H1 (cell line): ENCODE data around the gene MAP1B. TPM values are rescaled to one million over a fixed set of nuclear protein-coding genes. Genes with fewer than 3 reads are reported as not detected.

Experiments used
- CBX5 ChIP-seq: fragments of 300-800, 300-1000 bp; sonication (generic); IDR thresholded peaks from 2 replicates; pipeline ENCODE4 v1.7.1; 2016; ENCODE audit warnings: antibody characterized with exemption, low read length, low read depth
- EZH2 ChIP-seq: fragments of 200-600 bp; sonication (generic); IDR thresholded peaks from 2 replicates; pipeline ENCODE4 v1.7.1; 2012; ENCODE audit warnings: low read depth, mild to moderate bottlenecking, moderate library complexity, low read length, inconsistent platforms; ENCODE audit not compliant: severe bottlenecking
- FOSL1 ChIP-seq: IDR thresholded peaks from 2 replicates; pipeline ENCODE4 v1.6.1; 2011; ENCODE audit warnings: mild to moderate bottlenecking, low read depth, low read length, moderate library complexity; ENCODE audit not compliant: insufficient read depth
- GTF2F1 ChIP-seq: IDR thresholded peaks from 2 replicates; pipeline ENCODE4 v1.6.1; 2012; ENCODE audit warnings: low read depth, low read length, improper control_type of control experiment, borderline replicate concordance
- NANOG ChIP-seq: IDR thresholded peaks from 2 replicates; pipeline ENCODE4 v1.6.1; 2011; ENCODE audit warnings: low read length, low read depth, mild to moderate bottlenecking, inconsistent platforms; ENCODE audit not compliant: insufficient read depth, poor library complexity, severe bottlenecking
- POLR2AphosphoS5 ChIP-seq: IDR thresholded peaks from 2 replicates; pipeline ENCODE4 v1.6.1; 2011; ENCODE audit warnings: low read depth, low read length
- RFX5 ChIP-seq: IDR thresholded peaks from 2 replicates; pipeline ENCODE4 v1.6.1; 2011; ENCODE audit warnings: low read depth, low read length, improper control_type of control experiment, borderline replicate concordance
- SP2 ChIP-seq: IDR thresholded peaks from 2 replicates; pipeline ENCODE4 v1.6.1; 2012; ENCODE audit warnings: mild to moderate bottlenecking, low read length, inconsistent platforms
- polyA plus RNA-seq, 7 experiments: library from polyadenylated mRNA; depleted of rRNA in 3 of 7; stranded (reverse) in 5 of 7; unstranded in 2 of 7; fragments of >200 nt in 5 of 7; fragments of 200-250 nt in 2 of 7; gene quantifications; 1 replicate in 5 of 7; 2 replicates in 1 of 7; 4 replicates in 1 of 7; pipeline versions ENCODE4 v1.2.1 to v1.2.3, GENCODE V29; 2011 to 2013; ENCODE audit warnings: missing spikeins in 2 of 7, mixed read lengths in 2 of 7
- total RNA-seq: library from RNA; stranded (reverse); fragmentation: NEBNext Ultra II Directional; extraction: Animal tissue kit (Norgen Biotek cat#: 25700); gene quantifications from 2 replicates; pipeline ENCODE4 v1.2.1, GENCODE V29; 2021
- TF ChIP-seq, protein P1 (sequence below): fragments of 300-600 bp; sonication (generic); IDR thresholded peaks from 2 replicates; pipeline ENCODE4 v1.7.1; 2012; ENCODE audit warnings: low read length, moderate library complexity, mild to moderate bottlenecking, inconsistent platforms; ENCODE audit not compliant: insufficient replicate concordance
- TF ChIP-seq, protein P2 (sequence below): IDR thresholded peaks from 2 replicates; pipeline ENCODE4 v1.6.1; 2012; ENCODE audit warnings: low read length, inconsistent platforms

MAP1B gene
- total and polyA plus RNA-seq, 2 of the 8 experiments (the other 6 are each of a cell fraction or from before 2014, with no cell fraction given) = 24.5 to 120 TPM

DNA sequence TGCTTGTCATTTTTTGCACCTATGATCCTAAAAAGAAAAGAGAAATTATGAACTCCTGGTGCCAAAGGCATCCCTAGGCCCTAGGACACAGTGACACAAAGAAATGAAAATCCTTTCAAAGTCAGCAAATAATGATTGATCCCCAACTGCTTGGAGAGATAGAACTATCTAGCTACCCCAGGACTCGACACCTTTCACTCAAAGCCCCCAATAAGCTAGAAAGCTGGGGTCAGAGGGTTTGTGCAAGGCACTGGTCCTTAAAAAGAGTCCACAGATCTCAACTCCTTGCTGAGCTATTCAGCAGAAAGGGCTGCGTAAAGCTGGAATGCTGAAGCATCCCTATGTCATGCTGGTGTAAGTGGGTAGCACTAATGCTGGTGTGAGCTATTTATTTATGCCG is 31.8 kb upstream of the MAP1B start (continued):
- TF ChIP-seq, protein P1, sequence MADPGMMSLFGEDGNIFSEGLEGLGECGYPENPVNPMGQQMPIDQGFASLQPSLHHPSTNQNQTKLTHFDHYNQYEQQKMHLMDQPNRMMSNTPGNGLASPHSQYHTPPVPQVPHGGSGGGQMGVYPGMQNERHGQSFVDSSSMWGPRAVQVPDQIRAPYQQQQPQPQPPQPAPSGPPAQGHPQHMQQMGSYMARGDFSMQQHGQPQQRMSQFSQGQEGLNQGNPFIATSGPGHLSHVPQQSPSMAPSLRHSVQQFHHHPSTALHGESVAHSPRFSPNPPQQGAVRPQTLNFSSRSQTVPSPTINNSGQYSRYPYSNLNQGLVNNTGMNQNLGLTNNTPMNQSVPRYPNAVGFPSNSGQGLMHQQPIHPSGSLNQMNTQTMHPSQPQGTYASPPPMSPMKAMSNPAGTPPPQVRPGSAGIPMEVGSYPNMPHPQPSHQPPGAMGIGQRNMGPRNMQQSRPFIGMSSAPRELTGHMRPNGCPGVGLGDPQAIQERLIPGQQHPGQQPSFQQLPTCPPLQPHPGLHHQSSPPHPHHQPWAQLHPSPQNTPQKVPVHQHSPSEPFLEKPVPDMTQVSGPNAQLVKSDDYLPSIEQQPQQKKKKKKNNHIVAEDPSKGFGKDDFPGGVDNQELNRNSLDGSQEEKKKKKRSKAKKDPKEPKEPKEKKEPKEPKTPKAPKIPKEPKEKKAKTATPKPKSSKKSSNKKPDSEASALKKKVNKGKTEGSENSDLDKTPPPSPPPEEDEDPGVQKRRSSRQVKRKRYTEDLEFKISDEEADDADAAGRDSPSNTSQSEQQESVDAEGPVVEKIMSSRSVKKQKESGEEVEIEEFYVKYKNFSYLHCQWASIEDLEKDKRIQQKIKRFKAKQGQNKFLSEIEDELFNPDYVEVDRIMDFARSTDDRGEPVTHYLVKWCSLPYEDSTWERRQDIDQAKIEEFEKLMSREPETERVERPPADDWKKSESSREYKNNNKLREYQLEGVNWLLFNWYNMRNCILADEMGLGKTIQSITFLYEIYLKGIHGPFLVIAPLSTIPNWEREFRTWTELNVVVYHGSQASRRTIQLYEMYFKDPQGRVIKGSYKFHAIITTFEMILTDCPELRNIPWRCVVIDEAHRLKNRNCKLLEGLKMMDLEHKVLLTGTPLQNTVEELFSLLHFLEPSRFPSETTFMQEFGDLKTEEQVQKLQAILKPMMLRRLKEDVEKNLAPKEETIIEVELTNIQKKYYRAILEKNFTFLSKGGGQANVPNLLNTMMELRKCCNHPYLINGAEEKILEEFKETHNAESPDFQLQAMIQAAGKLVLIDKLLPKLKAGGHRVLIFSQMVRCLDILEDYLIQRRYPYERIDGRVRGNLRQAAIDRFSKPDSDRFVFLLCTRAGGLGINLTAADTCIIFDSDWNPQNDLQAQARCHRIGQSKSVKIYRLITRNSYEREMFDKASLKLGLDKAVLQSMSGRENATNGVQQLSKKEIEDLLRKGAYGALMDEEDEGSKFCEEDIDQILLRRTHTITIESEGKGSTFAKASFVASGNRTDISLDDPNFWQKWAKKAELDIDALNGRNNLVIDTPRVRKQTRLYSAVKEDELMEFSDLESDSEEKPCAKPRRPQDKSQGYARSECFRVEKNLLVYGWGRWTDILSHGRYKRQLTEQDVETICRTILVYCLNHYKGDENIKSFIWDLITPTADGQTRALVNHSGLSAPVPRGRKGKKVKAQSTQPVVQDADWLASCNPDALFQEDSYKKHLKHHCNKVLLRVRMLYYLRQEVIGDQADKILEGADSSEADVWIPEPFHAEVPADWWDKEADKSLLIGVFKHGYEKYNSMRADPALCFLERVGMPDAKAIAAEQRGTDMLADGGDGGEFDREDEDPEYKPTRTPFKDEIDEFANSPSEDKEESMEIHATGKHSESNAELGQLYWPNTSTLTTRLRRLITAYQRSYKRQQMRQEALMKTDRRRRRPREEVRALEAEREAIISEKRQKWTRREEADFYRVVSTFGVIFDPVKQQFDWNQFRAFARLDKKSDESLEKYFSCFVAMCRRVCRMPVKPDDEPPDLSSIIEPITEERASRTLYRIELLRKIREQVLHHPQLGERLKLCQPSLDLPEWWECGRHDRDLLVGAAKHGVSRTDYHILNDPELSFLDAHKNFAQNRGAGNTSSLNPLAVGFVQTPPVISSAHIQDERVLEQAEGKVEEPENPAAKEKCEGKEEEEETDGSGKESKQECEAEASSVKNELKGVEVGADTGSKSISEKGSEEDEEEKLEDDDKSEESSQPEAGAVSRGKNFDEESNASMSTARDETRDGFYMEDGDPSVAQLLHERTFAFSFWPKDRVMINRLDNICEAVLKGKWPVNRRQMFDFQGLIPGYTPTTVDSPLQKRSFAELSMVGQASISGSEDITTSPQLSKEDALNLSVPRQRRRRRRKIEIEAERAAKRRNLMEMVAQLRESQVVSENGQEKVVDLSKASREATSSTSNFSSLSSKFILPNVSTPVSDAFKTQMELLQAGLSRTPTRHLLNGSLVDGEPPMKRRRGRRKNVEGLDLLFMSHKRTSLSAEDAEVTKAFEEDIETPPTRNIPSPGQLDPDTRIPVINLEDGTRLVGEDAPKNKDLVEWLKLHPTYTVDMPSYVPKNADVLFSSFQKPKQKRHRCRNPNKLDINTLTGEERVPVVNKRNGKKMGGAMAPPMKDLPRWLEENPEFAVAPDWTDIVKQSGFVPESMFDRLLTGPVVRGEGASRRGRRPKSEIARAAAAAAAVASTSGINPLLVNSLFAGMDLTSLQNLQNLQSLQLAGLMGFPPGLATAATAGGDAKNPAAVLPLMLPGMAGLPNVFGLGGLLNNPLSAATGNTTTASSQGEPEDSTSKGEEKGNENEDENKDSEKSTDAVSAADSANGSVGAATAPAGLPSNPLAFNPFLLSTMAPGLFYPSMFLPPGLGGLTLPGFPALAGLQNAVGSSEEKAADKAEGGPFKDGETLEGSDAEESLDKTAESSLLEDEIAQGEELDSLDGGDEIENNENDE = no peak
- TF ChIP-seq EZH2 (no peak), RFX5 (no peak), SP2 (no peak), POLR2AphosphoS5 (no peak), GTF2F1 (no peak), CBX5 (no peak), NANOG (no peak), FOSL1 (no peak)
- TF ChIP-seq, protein P2, sequence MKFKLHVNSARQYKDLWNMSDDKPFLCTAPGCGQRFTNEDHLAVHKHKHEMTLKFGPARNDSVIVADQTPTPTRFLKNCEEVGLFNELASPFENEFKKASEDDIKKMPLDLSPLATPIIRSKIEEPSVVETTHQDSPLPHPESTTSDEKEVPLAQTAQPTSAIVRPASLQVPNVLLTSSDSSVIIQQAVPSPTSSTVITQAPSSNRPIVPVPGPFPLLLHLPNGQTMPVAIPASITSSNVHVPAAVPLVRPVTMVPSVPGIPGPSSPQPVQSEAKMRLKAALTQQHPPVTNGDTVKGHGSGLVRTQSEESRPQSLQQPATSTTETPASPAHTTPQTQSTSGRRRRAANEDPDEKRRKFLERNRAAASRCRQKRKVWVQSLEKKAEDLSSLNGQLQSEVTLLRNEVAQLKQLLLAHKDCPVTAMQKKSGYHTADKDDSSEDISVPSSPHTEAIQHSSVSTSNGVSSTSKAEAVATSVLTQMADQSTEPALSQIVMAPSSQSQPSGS = no peak
